Adrenal gland (tissue), 12 donors: ENCODE data around the gene ARHGEF39. TPM values are rescaled to one million over a fixed set of nuclear protein-coding genes. Genes with fewer than 3 reads are reported as not detected.
A peak's percentile ranks its signal among the peaks of the same experiment; 100 is the strongest.

Experiments used
- DNase-seq, 7 donors: peaks; one replicate each; pipeline ENCODE4 v3.0.0-alpha.2; 2019 to 2020
- H3K27ac ChIP-seq, 5 donors: fragments of 200-600 bp; sonication (generic) in 4 of 5; 1 replicate in 3 of 5; 2 replicates in 2 of 5; pipeline versions ENCODE4 v1.5.1 to v1.8.0; 2016 to 2020; ENCODE audit warnings: mild to moderate bottlenecking in 1 of 5
- H3K27me3 ChIP-seq: fragments of 200-600 bp; 2 replicates; pipeline ENCODE4 v1.8.0; 2021
- H3K36me3 ChIP-seq, 2 donors: fragments of 200-600 bp; replicated peaks in 1 of 2; 1 replicate in 1 of 2; 2 replicates in 1 of 2; pipeline versions ENCODE4 v1.5.1 to v1.8.0; 2018 to 2022
- H3K4me1 ChIP-seq, 2 donors: fragments of 200-600 bp; replicated peaks in 1 of 2; 1 replicate in 1 of 2; 2 replicates in 1 of 2; pipeline versions ENCODE4 v1.5.1 to v1.8.0; 2018 to 2021
- H3K4me3 ChIP-seq, 4 donors: fragments of 200-600 bp; sonication (generic) in 3 of 4; one replicate each; pipeline ENCODE4 v1.5.1; 2016 to 2018
- H3K9me3 ChIP-seq, 3 donors: fragments of 200-600 bp; sonication (generic) in 1 of 3; replicated peaks in 1 of 3; 1 replicate in 2 of 3; 2 replicates in 1 of 3; pipeline versions ENCODE4 v1.5.1 to v1.8.0; 2016 to 2021
- POLR2A ChIP-seq, 2 donors: fragments of 450-650 bp; IDR thresholded peaks; one replicate each; pipeline ENCODE4 v1.6.1; 2017; ENCODE audit warnings: antibody characterized with exemption in 2 of 2, mild to moderate bottlenecking in 2 of 2, moderate library complexity in 1 of 2
- WGBS, 4 donors: extraction: QIAGEN DNeasy Blood & Tissue Kit in 2 of 4; methylation state at CpG; one replicate each; pipeline versions ENCODE4 v1.1.5 to v1.1.7; 2013 to 2017; 5-methylcytosine and 5-hydroxymethylcytosine counted together
- intact Hi-C, 2 donors: fragments of 100-400 bp; cut with DNase I; formaldehyde crosslinking; loops; one replicate each; pipeline versions ENCODE4 v1.14.1 to v1.15.0; 2022 to 2023
- polyA plus RNA-seq, 3 donors: library from polyadenylated mRNA; stranded (reverse); fragments of 200-250 nt in 2 of 3; fragments of 350-450 nt in 1 of 3; fragmentation: Illumina TruSeq in 1 of 3; extraction: RNeasy Lipid Tissue Mini Kit (QIAGEN cat#74804) in 1 of 3; gene quantifications; one replicate each; pipeline ENCODE4 v1.2.3, GENCODE V29; 2013 to 2014
- total RNA-seq, 9 donors: library from RNA; depleted of rRNA in 4 of 9; stranded (reverse); fragments of >200 nt in 4 of 9; fragments of 120-200 nt in 1 of 9; fragmentation: NEBNext Ultra II Directional in 1 of 9; extraction: Animal tissue kit (Norgen Biotek cat#: 25700) in 1 of 9; gene quantifications; one replicate each; pipeline versions ENCODE4 v1.1.0 to v1.2.4, GENCODE V29; 2013 to 2023
- TF ChIP-seq, protein P1 (sequence below), 6 experiments: fragments of 450-650 bp in 4 of 6; fragments of 200-600 bp in 2 of 6; sonication (generic) in 1 of 6; IDR thresholded peaks; 1 replicate in 5 of 6; 2 replicates in 1 of 6; pipeline versions ENCODE4 v1.5.1 to v1.8.0; 2016 to 2021; ENCODE audit warnings: antibody characterized with exemption in 6 of 6, mild to moderate bottlenecking in 2 of 6, moderate library complexity in 1 of 6
- donor health status: healthy with polysubstance abuse.
- donor health status: Bipolar disorder and iron deficiency.
- donor health status: DM: yes; HTN: yes; CAD: no.
- donor health status: DM: no; HTN: no; CAD: no.
- donor health status: DM: no; HTN: no; CAD: no.
- donor health status: DM: yes; HTN: yes; CAD: no.

ARHGEF39 gene
- total and polyA plus RNA-seq, 12 donors: 0.42 to 18.4 (median 1.2) TPM

DNA sequence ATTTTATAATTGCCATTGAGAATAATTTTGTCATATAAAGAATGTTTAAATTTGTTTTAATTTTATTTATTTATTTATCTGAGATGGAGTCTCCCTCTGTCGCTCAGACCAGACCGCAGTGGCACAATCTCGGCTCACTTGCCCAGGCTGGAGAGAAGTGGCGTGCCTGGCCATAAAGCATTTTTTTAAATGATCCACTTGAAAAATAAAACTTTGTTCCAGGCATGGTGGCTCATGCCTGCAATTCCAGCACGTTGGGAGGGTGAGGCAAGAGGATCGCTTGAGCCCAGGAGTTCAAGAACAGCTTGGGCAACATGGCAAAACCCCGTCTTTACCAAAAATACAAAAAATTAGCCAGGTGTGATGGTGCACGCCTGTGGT is 12.2 kb downstream of the ARHGEF39 start:
- no peaks in the 10 kb centered on the region for H3K9me3 ChIP-seq
- DNase-seq: peak in 1 of 7 donors; percentile 18
- H3K4me3 ChIP-seq: no peak overlapping the region
- WGBS, 4 donors: 75 to 91% (median 85%) methylated on average over 8 of the region's 8 CpGs
- H3K36me3 ChIP-seq: no peaks in the 10 kb centered on the region
- peaks cover 6 to 16% of the 10 kb centered on the region in 2 donors for H3K4me1 ChIP-seq
- intact Hi-C loops: no loop called here
- H3K27ac ChIP-seq: peak overlapping the region in 1 of 5 donors; percentile 62
- no peak for TF ChIP-seq POLR2A (IDR thresholded peaks at IDR 0.05)
- TF ChIP-seq, protein P1, sequence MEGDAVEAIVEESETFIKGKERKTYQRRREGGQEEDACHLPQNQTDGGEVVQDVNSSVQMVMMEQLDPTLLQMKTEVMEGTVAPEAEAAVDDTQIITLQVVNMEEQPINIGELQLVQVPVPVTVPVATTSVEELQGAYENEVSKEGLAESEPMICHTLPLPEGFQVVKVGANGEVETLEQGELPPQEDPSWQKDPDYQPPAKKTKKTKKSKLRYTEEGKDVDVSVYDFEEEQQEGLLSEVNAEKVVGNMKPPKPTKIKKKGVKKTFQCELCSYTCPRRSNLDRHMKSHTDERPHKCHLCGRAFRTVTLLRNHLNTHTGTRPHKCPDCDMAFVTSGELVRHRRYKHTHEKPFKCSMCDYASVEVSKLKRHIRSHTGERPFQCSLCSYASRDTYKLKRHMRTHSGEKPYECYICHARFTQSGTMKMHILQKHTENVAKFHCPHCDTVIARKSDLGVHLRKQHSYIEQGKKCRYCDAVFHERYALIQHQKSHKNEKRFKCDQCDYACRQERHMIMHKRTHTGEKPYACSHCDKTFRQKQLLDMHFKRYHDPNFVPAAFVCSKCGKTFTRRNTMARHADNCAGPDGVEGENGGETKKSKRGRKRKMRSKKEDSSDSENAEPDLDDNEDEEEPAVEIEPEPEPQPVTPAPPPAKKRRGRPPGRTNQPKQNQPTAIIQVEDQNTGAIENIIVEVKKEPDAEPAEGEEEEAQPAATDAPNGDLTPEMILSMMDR (IDR thresholded peaks at IDR 0.05): no peak
- H3K27me3 ChIP-seq: no peaks in the 10 kb centered on the region

DNA sequence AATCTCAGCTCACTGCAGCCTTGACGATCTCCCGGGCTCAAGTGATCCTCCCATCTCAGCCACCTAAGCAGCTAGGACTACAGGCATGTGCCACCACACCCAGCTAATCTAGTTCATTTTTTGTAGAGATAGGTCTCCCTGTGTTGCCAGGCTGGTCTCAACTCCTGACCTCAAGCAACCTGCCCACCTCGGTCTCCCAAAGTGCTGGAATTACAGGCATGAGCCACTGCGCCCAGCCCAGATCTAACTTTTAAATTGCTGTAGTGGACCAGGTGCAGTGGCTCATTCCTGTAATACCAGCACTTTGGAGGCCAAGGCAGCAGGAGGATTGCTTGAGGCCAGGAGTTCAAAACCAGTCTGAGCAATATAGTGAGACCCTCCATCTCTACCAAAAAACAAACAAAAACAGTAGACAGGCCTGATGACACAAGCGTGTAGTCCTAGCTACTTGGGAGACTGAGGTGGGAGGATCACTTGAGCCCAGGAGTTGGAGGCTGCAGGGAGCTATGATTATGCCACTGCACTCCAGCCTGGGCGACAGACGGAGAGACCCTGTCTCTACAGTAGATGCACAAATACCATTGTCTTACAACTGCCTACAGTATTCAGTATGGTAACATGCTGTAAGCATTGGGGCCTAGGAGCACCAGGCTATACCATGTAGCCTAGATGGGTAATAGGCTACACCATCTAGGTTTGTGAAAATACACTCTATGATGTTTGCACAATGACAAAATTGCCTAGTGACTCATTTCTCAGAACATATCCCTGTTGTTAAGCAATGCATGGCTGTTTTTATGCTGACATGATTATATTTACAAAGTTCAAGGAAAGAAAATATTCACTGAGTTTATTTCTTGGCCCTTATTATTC is 12.8 kb downstream of the ARHGEF39 start:
- H3K27ac ChIP-seq: peak overlapping the region in 1 of 5 donors; percentile 62
- H3K36me3 ChIP-seq: no peaks in the 10 kb centered on the region
- TF ChIP-seq, protein P1 (IDR thresholded peaks at IDR 0.05): no peak
- TF ChIP-seq POLR2A (IDR thresholded peaks at IDR 0.05): no peak
- no peaks in the 10 kb centered on the region for H3K9me3 ChIP-seq
- no peaks in the 10 kb centered on the region for H3K27me3 ChIP-seq
- H3K4me3 ChIP-seq: no peak overlapping the region
- peaks cover 5 to 14% of the 10 kb centered on the region in 2 donors for H3K4me1 ChIP-seq
- DNase-seq: peak in 1 of 7 donors; percentile 13
- intact Hi-C loops: no loop called here
- WGBS, 4 donors: 83 to 91% (median 87%) methylated on average over 6 to 7 of the region's 7 CpGs

DNA sequence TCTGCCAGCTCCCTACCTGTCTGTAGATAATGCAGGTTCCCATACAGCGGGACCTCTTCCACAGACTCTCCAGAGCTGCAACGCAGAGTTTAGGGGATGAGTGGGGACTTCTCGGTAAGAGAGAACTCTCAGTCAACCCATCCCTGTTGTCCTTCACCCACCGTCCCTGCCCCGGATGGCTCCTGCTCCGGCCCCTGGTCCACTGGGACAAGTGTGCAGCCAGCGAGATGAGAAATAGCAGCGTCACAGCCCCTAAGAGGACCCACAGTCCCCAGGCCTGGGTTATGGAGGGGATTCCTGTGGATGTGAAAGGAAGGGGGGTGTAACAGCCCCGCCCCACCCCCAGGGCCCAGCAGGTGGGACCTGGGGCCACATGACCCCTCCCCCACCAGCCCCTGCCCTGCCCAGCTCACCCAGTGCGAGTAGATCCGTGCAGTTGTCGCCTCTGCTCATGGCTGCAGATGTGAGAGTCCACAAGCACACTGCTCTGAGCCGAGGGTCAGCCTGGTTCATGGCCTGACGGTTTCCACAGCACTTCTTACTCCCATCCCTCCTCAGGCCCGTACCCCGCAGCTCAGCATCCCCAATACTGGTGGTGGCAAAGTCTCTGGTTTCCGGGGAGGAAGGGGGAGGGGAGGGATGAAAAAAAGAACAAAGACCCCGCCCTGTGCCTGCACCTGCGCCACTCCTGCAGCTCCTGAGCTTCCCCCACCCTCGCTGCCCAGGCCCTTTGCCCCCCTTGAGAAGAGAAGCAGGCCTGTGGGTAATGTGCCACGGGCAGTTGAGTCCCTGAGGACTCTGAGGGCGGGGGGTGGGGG is 14.4 kb downstream of the ARHGEF39 start, which contains the start of gene SIT1:
TSS of gene SIT1 (minus strand) at position 591 of the 818 bp plus-strand sequence. CDS start at position 513, 78 bp downstream.
- H3K4me3 ChIP-seq: no peak within 1 kb of the TSS
- no peaks in the 10 kb centered on the region for H3K9me3 ChIP-seq
- peak in 1 of 7 donors; percentile 14 for DNase-seq
- no peak for TF ChIP-seq POLR2A (IDR thresholded peaks at IDR 0.05)
- TF ChIP-seq, protein P1 (IDR thresholded peaks at IDR 0.05): no peak
- H3K4me1 ChIP-seq: peaks cover 3 to 19% of the 10 kb centered on the region in 2 donors
- no peaks in the 10 kb centered on the region for H3K36me3 ChIP-seq
- intact Hi-C loops: no loop called here
- no peak within 1 kb of the TSS for H3K27ac ChIP-seq
- no peaks in the 10 kb centered on the region for H3K27me3 ChIP-seq
- 66 to 71% (median 69%) methylated on average over 14 to 22 of the region's 22 CpGs for WGBS, 4 donors
